GM18867 (cell line): ENCODE data around the gene MOCS3.

Experiments used
- ATAC-seq: cut with Tn5 transposase; IDR thresholded peaks from one replicate; pipeline ENCODE4 v1.9.1; 2021; ENCODE audit warnings: mild to moderate bottlenecking, moderate library complexity; ENCODE audit not compliant: unreplicated experiment

MOCS3 gene

GRCh38 chr20:51009303-51010042, 50.9 kb downstream of the MOCS3 start:
- no peak for ATAC-seq

- ATAC-seq: no peak
Observed at GRCh38 chr20:51010043-51010365, 51.4 kb downstream of the MOCS3 start.

GRCh38 chr20:51010932-51011331, 52.3 kb downstream of the MOCS3 start:
- ATAC-seq: no peak

- ATAC-seq: no peak
Observed at GRCh38 chr20:51011479-51011878, 52.9 kb downstream of the MOCS3 start.

GRCh38 chr20:51012357-51012756, 53.7 kb downstream of the MOCS3 start:
- no peak for ATAC-seq
